Calu3 (cell line): ENCODE results near the gene LBHD2. TPM values are rescaled to one million over a fixed set of nuclear protein-coding genes. Genes with fewer than 3 reads are reported as not detected.

Experiments used
- BruUV-seq: library from RNA; stranded (reverse); fragments of 400-500 nt; replicated peaks from 2 replicates; lab custom pipeline; 2021; lab: Mats Ljungman, UMichigan
- CTCF ChIA-PET: fragments of 300-600 bp; sonication (Branson Sonifier 250); formaldehyde crosslinking; loops from one replicate; lab custom pipeline; 2022; ENCODE audit warnings: antibody characterized with exemption; lab: Charles Lee
- DNase-seq: peaks from one replicate; pipeline ENCODE4 v3.0.0; 2022
- H3K27ac Mint-ChIP-seq: one replicate; pipeline ENCODE4 v1.8.0; 2022; ENCODE audit warnings: mixed read lengths; ENCODE audit not compliant: unreplicated experiment
- H3K27me3 Mint-ChIP-seq: one replicate; pipeline ENCODE4 v1.8.0; 2022; ENCODE audit warnings: mixed read lengths; ENCODE audit not compliant: unreplicated experiment
- H3K36me3 Mint-ChIP-seq: one replicate; pipeline ENCODE4 v1.8.0; 2022; ENCODE audit warnings: mild to moderate bottlenecking, moderate library complexity, mixed read lengths; ENCODE audit not compliant: insufficient read depth, unreplicated experiment
- H3K4me1 Mint-ChIP-seq: one replicate; pipeline ENCODE4 v1.8.0; 2022; ENCODE audit warnings: mild to moderate bottlenecking, low read depth, mixed read lengths; ENCODE audit not compliant: unreplicated experiment
- H3K4me3 Mint-ChIP-seq: one replicate; pipeline ENCODE4 v1.8.0; 2022; ENCODE audit warnings: mild to moderate bottlenecking, low read depth, moderate library complexity, mixed read lengths; ENCODE audit not compliant: unreplicated experiment
- H3K9me3 Mint-ChIP-seq: one replicate; pipeline ENCODE4 v1.8.0; 2022; ENCODE audit warnings: low read depth, mixed read lengths; ENCODE audit not compliant: unreplicated experiment
- intact Hi-C: fragments of 100-400 bp; cut with micrococcal nuclease; formaldehyde crosslinking; loops from one replicate; pipeline ENCODE4 v1.10.0; 2022; ENCODE audit not compliant: unreplicated experiment
- total RNA-seq: library from RNA; stranded (reverse); gene quantifications from 2 replicates; pipeline ENCODE4 v1.2.3, GENCODE V29; 2022
- TF ChIP-seq, protein P1 (sequence below): fragments of 200-600 bp; IDR thresholded peaks from one replicate; pipeline ENCODE4 v1.8.0; 2022; ENCODE audit warnings: antibody characterized with exemption; ENCODE audit not compliant: unreplicated experiment

The LBHD2 gene
- total RNA-seq, 1 experiment from 2014 or later, result not detected

DNA sequence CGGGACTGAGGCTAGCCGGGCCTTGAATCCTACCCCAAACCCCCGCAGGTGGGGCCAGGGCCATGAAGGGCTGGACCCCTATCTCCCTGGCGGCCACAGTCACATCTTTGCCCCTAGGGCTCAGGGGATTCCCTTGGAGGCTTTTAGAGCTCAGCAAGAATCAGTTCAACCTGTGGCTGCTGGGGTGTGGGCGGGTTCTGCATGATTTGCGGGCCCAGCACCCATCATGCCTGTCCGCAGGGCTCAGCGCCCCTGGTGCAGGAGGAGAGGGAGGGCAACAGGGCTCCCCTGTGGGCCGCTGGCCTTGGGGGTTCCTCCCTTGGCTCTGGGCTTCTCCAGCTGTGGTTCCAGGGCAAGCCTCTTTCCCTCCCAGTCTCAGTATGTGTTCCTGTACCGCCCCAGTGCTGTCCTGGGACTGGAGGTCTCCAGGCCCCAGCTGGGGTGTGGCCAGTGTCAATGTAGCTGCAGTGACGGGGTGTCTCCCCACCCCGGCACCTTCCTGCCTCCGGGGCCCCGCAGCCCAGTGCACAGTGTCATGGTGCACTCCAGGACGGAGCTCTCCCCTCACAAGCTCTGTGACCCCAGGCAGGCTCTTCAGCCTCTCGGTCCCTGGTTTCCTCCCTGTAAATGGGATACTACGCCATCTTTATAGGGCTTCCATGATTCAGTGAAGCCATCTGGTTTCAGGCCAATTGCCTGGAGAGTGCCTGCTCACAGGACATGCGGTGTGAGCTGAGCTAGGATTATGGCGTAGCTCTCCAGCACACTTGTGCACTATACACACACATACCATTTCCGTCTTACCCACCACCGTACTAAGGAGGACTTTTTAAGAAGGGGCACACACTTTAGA is 9.9 kb upstream of the LBHD2 start:
- BruUV-seq, result no TSS peak
- Mint-ChIP-seq H3K9me3 (no peaks in the 10 kb centered on the region), H3K36me3 (peaks cover 60% of the 10 kb centered on the region), H3K27me3 (no peaks in the 10 kb centered on the region), H3K4me1 (peaks cover 20% of the 10 kb centered on the region), H3K4me3 (peak overlapping the region; percentile 76), H3K27ac (peak overlapping the region; percentile 96)
- peak; percentile 49 for DNase-seq
- TF ChIP-seq, protein P1, sequence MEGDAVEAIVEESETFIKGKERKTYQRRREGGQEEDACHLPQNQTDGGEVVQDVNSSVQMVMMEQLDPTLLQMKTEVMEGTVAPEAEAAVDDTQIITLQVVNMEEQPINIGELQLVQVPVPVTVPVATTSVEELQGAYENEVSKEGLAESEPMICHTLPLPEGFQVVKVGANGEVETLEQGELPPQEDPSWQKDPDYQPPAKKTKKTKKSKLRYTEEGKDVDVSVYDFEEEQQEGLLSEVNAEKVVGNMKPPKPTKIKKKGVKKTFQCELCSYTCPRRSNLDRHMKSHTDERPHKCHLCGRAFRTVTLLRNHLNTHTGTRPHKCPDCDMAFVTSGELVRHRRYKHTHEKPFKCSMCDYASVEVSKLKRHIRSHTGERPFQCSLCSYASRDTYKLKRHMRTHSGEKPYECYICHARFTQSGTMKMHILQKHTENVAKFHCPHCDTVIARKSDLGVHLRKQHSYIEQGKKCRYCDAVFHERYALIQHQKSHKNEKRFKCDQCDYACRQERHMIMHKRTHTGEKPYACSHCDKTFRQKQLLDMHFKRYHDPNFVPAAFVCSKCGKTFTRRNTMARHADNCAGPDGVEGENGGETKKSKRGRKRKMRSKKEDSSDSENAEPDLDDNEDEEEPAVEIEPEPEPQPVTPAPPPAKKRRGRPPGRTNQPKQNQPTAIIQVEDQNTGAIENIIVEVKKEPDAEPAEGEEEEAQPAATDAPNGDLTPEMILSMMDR, result no peak
- CTCF ChIA-PET, result interaction anchor here (0.5 to 1.7 kb wide), 11 partner anchors 8 to 479 kb away, joined by 3 to 23 read pairs (median 3); partner anchors contain the start of gene EXOC3L4
- intact Hi-C loops, result loop anchor here (5.0 kb wide), 1 partner anchor 42 kb away; no protein-coding TSS in a partner anchor

DNA sequence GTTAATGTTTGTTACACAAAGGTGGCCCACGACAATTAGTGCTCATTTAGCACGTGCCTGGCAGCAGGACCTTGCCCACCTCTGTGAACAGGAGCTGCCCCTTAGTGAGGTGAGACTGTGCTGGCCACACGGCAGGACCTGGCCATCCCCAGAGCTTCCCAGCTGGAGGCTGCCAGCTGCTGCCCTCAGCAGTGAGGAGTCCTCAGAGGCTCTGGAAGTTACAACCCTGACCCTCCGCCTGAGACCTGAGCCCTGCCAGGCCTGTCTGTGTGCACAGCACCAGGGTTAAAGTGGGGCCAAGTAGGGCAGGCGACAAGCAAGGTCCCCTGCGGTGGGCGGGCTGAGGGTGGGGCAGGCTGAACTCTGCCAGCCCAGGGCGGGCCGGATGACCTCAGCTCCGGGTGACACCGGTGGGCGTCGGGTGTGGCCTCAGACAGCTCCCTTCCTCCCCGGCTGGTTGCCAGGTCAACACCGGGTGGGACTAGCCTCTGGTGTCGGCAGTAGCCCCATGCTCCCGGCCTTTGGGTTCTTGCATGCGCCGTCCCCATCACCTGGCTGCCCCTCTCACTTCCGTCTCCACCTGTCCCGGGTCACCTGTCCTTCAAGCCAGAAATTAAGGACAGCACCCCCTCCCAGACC is 9.2 kb upstream of the LBHD2 start:
- peak overlapping the region; percentile 76 for H3K4me3 Mint-ChIP-seq
- peaks cover 55% of the 10 kb centered on the region for H3K36me3 Mint-ChIP-seq
- H3K9me3 Mint-ChIP-seq, result no peaks in the 10 kb centered on the region
- H3K27me3 Mint-ChIP-seq, result no peaks in the 10 kb centered on the region
- intact Hi-C loops, result loop anchor here (5.0 kb wide), 1 partner anchor 43 kb away; no protein-coding TSS in a partner anchor
- CTCF ChIA-PET, result interaction anchor here (0.6 to 1.7 kb wide), 13 partner anchors 9 to 480 kb away, joined by 3 to 23 read pairs (median 3); partner anchors contain the start of gene EXOC3L4
- peak overlapping the region; percentile 96 for H3K27ac Mint-ChIP-seq
- H3K4me1 Mint-ChIP-seq, result peaks cover 20% of the 10 kb centered on the region
- peak; percentile 91 for DNase-seq
- no TSS peak for BruUV-seq
- TF ChIP-seq, protein P1, result no peak

DNA sequence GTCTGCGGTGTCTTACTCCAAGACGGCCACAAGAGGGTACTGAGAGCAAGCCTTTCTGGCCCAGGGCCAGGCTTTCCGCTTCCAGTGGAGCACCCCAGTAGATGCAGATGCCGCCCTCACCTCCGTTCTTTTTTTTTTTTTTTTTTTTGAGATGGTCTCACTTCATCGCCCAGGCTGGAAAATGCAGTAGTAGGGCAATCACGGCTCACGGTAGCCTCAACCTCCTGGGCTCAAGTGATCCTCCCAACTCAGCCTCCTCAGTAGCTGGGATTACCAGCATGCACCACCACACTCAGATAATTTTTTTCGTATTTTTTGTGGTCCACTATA is 5.6 kb upstream of the LBHD2 start:
- Mint-ChIP-seq H3K36me3 (peaks cover 19% of the 10 kb centered on the region), H3K9me3 (no peaks in the 10 kb centered on the region), H3K27me3 (no peaks in the 10 kb centered on the region), H3K27ac (no peak overlapping the region), H3K4me3 (no peak overlapping the region), H3K4me1 (peaks cover 9% of the 10 kb centered on the region)
- intact Hi-C loops, result loop anchor here (2.0 kb wide), 1 partner anchor 214 kb away; no protein-coding TSS in a partner anchor
- no TSS peak for BruUV-seq
- TF ChIP-seq, protein P1, result peak; percentile 9
- DNase-seq, result peak; percentile 81
- CTCF ChIA-PET, result interaction anchor here (0.7 kb wide), 2 partner anchors 92 to 340 kb away, joined by 6 read pairs; no protein-coding TSS in a partner anchor

DNA sequence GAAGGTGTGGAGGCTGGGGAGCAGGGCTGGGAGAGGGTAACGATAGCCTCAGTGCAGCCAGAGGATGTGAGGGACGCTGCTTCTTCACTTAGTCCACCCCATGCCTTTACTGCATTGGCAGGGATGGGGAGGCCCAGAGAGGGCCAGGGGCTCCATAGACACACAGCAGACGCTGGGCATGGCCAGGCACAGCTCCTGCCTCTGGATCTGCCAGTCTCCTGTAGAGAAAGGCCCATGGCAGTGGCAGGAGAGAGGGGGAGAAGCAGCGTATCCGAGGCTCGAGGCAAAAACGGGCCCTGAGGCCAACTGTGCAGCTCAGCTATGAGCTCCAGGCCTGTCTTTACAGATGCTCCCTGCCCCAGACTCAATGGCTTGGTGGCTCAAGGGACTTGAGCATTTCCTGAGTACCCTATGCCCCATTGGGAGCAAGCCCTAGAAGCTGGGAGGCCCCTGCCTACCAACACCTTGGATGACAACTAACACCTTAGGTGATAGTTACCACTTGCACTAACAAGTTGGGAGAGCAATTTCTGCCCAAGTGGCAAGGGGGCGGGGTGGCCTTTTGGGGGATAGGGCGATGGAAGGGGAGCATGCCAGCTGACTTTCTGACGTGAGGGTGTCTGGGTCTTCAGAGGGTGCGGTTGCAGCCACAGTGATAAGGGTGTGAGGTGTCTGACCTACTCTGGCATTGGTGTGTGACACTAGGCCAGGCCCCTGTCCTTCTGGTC is 5.0 kb upstream of the LBHD2 start:
- intact Hi-C loops, result loop anchor here (2.0 kb wide), 1 partner anchor 214 kb away; no protein-coding TSS in a partner anchor
- TF ChIP-seq, protein P1, result no peak
- Mint-ChIP-seq H3K9me3 (no peaks in the 10 kb centered on the region), H3K36me3 (peaks cover 16% of the 10 kb centered on the region), H3K27ac (no peak overlapping the region), H3K4me1 (peaks cover 9% of the 10 kb centered on the region), H3K27me3 (peaks cover 2% of the 10 kb centered on the region), H3K4me3 (no peak overlapping the region)
- no peak for DNase-seq
- CTCF ChIA-PET, result interaction anchor here (0.7 kb wide), 2 partner anchors 92 to 339 kb away, joined by 6 read pairs; no protein-coding TSS in a partner anchor
- BruUV-seq, result no TSS peak
